ENCODE data around the gene OPRPN. TPM values are rescaled to one million over a fixed set of nuclear protein-coding genes. Genes with fewer than 3 reads are reported as not detected.

OPRPN gene
- total and polyA plus RNA-seq, 2 of the 8 experiments (the other 6 are each of a cell fraction or from before 2014, with no cell fraction given) = not detected

DNA sequence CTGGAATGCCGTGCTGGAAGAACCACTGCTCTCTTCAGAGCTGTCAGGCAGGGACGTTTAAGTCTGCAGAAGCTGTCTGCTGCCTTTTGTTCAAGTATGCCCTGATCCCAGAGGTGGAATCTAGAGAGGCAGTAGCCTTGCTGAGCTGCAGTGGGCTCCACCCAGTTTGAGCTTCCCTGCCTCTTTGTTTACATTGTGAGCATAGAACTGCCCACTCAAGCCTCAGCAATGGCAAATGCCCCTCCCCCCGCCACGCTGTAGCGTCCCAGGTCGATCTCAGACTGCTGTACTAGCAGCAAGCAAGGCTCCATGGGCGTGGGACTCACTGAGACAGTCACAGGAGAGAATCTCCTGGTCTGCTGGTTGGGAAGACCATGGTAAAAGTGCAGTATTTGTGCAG lies 39.5 kb downstream of the OPRPN start (continued):
- TF ChIP-seq, protein P1, sequence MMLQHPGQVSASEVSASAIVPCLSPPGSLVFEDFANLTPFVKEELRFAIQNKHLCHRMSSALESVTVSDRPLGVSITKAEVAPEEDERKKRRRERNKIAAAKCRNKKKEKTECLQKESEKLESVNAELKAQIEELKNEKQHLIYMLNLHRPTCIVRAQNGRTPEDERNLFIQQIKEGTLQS (IDR thresholded peaks at IDR 0.05; ENCODE audit: insufficient read depth, low read depth, low read length) = no peak
- TF ChIP-seq, protein P2, sequence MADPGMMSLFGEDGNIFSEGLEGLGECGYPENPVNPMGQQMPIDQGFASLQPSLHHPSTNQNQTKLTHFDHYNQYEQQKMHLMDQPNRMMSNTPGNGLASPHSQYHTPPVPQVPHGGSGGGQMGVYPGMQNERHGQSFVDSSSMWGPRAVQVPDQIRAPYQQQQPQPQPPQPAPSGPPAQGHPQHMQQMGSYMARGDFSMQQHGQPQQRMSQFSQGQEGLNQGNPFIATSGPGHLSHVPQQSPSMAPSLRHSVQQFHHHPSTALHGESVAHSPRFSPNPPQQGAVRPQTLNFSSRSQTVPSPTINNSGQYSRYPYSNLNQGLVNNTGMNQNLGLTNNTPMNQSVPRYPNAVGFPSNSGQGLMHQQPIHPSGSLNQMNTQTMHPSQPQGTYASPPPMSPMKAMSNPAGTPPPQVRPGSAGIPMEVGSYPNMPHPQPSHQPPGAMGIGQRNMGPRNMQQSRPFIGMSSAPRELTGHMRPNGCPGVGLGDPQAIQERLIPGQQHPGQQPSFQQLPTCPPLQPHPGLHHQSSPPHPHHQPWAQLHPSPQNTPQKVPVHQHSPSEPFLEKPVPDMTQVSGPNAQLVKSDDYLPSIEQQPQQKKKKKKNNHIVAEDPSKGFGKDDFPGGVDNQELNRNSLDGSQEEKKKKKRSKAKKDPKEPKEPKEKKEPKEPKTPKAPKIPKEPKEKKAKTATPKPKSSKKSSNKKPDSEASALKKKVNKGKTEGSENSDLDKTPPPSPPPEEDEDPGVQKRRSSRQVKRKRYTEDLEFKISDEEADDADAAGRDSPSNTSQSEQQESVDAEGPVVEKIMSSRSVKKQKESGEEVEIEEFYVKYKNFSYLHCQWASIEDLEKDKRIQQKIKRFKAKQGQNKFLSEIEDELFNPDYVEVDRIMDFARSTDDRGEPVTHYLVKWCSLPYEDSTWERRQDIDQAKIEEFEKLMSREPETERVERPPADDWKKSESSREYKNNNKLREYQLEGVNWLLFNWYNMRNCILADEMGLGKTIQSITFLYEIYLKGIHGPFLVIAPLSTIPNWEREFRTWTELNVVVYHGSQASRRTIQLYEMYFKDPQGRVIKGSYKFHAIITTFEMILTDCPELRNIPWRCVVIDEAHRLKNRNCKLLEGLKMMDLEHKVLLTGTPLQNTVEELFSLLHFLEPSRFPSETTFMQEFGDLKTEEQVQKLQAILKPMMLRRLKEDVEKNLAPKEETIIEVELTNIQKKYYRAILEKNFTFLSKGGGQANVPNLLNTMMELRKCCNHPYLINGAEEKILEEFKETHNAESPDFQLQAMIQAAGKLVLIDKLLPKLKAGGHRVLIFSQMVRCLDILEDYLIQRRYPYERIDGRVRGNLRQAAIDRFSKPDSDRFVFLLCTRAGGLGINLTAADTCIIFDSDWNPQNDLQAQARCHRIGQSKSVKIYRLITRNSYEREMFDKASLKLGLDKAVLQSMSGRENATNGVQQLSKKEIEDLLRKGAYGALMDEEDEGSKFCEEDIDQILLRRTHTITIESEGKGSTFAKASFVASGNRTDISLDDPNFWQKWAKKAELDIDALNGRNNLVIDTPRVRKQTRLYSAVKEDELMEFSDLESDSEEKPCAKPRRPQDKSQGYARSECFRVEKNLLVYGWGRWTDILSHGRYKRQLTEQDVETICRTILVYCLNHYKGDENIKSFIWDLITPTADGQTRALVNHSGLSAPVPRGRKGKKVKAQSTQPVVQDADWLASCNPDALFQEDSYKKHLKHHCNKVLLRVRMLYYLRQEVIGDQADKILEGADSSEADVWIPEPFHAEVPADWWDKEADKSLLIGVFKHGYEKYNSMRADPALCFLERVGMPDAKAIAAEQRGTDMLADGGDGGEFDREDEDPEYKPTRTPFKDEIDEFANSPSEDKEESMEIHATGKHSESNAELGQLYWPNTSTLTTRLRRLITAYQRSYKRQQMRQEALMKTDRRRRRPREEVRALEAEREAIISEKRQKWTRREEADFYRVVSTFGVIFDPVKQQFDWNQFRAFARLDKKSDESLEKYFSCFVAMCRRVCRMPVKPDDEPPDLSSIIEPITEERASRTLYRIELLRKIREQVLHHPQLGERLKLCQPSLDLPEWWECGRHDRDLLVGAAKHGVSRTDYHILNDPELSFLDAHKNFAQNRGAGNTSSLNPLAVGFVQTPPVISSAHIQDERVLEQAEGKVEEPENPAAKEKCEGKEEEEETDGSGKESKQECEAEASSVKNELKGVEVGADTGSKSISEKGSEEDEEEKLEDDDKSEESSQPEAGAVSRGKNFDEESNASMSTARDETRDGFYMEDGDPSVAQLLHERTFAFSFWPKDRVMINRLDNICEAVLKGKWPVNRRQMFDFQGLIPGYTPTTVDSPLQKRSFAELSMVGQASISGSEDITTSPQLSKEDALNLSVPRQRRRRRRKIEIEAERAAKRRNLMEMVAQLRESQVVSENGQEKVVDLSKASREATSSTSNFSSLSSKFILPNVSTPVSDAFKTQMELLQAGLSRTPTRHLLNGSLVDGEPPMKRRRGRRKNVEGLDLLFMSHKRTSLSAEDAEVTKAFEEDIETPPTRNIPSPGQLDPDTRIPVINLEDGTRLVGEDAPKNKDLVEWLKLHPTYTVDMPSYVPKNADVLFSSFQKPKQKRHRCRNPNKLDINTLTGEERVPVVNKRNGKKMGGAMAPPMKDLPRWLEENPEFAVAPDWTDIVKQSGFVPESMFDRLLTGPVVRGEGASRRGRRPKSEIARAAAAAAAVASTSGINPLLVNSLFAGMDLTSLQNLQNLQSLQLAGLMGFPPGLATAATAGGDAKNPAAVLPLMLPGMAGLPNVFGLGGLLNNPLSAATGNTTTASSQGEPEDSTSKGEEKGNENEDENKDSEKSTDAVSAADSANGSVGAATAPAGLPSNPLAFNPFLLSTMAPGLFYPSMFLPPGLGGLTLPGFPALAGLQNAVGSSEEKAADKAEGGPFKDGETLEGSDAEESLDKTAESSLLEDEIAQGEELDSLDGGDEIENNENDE (IDR thresholded peaks at IDR 0.05; ENCODE audit: insufficient replicate concordance, low read length) = no peak
- TF ChIP-seq ASH2L (IDR thresholded peaks at IDR 0.05; ENCODE audit: low read length) = no peak
- no peak for TF ChIP-seq TAF1 (IDR thresholded peaks at IDR 0.05; ENCODE audit: low read depth, low read length)
- TF ChIP-seq SUZ12 (IDR thresholded peaks at IDR 0.05; ENCODE audit: low read length) = no peak
